Fibroblast of lung (primary cell): Measurements from ENCODE around the gene BCAS1.

Source experiments
- EZH2 ChIP-seq: IDR thresholded peaks from 2 replicates; pipeline ENCODE4 v1.5.1; 2012; ENCODE audit warnings: low read length, control low read depth, mild to moderate bottlenecking; ENCODE audit errors: missing control alignments
- TF ChIP-seq, protein P1 (sequence below), 2 donors: IDR thresholded peaks in 1 of 2; conservative IDR thresholded peaks in 1 of 2; 1 replicate in 1 of 2; 2 replicates in 1 of 2; pipeline ENCODE4 v1.5.1; 2011 to 2012; ENCODE audit warnings: low read length in 2 of 2, control low read depth in 1 of 2, inconsistent platforms in 1 of 2, low read depth in 1 of 2, mild to moderate bottlenecking in 1 of 2

DNA sequence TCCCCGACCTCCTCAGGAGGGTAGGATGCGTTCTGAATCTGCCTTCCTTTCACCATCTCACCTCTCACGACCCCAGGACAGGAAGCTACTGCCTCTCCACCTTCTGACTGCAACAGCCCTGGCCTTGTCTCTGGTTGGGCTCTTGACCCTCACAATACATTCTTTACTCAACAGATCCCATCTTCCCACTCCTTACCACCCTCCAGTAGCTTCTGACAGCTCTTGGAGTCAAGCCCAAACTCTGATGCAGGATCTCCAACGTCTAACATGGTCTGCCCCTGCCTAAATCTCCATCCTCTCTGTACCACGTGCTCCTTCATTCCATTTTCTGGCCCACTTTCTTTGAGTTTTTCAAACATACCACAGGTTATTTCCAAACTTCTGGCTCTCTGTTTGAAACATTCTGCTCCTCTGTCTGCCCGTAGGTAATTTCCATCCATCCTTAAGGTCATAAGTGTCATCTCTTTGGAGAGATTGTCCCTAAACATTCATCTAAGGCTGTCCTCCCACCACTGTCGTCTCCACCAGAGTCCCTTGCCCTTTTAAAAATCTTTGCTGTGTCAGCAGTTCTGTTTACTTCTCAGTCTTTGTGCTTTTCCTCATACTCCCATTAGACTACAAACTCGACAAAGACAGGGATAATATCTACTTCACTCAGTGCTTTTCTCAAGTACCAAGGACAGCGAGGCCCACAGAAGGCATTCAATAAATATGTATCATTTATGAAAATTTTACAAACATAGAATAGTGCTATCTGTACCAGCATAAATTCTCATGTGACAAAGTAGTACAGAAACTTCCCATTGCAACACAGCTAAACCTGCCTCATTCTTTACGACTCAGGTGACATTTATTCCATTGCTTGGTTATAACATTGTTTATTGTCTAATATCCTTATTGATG is 73.6 kb downstream of the BCAS1 start:
- TF ChIP-seq, protein P1, sequence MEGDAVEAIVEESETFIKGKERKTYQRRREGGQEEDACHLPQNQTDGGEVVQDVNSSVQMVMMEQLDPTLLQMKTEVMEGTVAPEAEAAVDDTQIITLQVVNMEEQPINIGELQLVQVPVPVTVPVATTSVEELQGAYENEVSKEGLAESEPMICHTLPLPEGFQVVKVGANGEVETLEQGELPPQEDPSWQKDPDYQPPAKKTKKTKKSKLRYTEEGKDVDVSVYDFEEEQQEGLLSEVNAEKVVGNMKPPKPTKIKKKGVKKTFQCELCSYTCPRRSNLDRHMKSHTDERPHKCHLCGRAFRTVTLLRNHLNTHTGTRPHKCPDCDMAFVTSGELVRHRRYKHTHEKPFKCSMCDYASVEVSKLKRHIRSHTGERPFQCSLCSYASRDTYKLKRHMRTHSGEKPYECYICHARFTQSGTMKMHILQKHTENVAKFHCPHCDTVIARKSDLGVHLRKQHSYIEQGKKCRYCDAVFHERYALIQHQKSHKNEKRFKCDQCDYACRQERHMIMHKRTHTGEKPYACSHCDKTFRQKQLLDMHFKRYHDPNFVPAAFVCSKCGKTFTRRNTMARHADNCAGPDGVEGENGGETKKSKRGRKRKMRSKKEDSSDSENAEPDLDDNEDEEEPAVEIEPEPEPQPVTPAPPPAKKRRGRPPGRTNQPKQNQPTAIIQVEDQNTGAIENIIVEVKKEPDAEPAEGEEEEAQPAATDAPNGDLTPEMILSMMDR (conservative IDR thresholded peaks at IDR 0.05 in 1 of 2, IDR thresholded peaks at IDR 0.05 in 1 of 2; ENCODE audit: low read depth in 1 of 2, low read length in 2 of 2) = no peak
- no peak for TF ChIP-seq EZH2
